GM13977 (cell line): Measurements from ENCODE around the gene FBXL17.

ENCODE experiments used
- DNase-seq: peaks from one replicate; pipeline ENCODE4 v3.0.0; 2012; ENCODE audit warnings: low spot score
- CTCF ChIP-seq: IDR thresholded peaks from 2 replicates; pipeline ENCODE4 v1.5.1; 2012; ENCODE audit warnings: mild to moderate bottlenecking, control low read depth; ENCODE audit not compliant: insufficient read depth; ENCODE audit errors: extremely low read depth, missing control alignments
- in situ Hi-C: fragments of 300-500 bp; cut with MboI; formaldehyde crosslinking; loops from one replicate; pipeline ENCODE4 v1.12.0; 2022; ENCODE audit warnings: low sequenced_read_pairs, low pct_unique_long_range_greater_than_20kb, mixed read lengths, inconsistent platforms; ENCODE audit not compliant: unreplicated experiment

The FBXL17 gene

DNA sequence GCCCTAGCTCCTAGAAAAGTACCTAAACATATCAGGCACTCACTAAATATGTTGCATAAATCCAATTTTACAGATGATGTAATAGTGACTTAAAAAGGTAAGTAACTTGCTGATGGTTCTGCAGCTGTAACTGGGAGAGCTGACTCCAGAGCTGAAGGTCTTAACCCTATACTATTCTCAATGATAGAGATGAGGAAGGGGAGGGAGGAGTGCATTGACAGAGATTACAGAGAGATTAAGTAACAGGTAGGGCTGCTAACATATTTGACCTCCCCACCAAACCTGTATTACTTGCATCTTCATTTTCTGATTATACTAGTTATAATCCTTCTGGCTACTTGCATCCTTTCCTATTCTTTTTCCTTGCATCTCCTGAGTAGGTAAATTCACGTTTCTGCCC, 455.8 kb downstream of the FBXL17 start:
- TF ChIP-seq CTCF: no peak
- DNase-seq: no peak
- in situ Hi-C loops: no loop called here

DNA sequence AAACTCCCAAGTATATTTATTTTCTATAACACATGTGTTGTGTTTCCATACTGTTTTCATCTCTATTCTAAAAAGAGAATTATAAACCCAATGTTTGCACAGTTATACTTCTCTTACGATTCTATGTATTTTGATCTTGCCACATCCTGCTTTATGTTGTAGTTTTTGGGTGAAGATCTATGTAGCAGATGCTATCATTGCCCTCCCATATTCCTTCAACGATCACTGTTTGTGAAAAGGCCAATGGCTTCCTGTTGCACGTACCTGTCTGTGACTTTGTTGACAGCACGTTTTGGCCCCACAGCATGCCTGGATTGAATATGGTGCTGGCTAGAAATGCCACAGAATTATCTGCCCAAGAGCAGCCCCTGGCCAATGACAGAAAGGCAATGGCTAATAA, 456.7 kb downstream of the FBXL17 start:
- in situ Hi-C loops: no loop called here
- no peak for DNase-seq
- no peak for TF ChIP-seq CTCF

DNA sequence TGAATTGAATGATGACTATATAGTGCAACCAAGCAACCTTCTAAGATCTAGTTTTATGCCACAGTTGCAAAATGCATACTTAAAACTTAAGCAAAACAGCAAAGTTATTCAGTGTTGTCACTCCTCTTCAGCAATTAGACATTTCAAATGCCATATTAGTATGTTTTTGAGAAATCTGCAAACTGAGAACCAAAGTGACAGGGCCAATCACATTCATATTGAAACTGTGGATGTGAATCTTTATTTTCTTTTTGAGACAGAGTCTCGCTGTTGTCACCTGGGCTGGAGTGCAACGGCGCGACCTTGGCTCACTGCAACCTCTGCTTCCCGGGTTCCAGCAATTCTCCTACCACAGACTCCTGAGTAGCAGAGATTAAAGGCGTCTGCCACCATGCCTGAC, 461.9 kb downstream of the FBXL17 start:
- DNase-seq: peak; percentile 4
- no peak for TF ChIP-seq CTCF

DNA sequence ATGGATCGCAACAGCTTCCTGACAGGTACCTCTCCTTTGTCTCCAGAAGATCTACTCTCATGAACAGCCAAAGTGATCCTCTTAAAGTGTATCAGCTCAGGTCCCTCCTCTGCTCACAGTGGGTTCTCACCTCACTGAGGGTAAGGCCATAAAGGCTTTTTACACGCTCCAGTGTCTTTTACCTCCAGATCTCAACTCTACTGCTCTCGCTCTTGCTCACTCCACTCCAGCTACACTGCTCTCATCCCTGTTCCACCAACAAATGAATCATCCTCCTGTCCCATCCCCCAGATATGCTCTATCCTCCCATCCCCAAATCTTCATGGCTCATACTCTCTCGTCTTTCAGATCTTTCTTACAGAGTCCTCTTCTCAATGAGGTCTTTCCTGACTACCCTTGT, 462.5 kb downstream of the FBXL17 start:
- in situ Hi-C loops: no loop called here
- DNase-seq: no peak
- no peak for TF ChIP-seq CTCF

More for the DNA sequence above, 461.9 kb downstream of the FBXL17 start:
- in situ Hi-C loops: no loop called here

GRCh38 chr5:107917983-107918382, 463.9 kb downstream of the FBXL17 start:
- no peak for DNase-seq
- TF ChIP-seq CTCF: no peak
- in situ Hi-C loops: no loop called here

DNA sequence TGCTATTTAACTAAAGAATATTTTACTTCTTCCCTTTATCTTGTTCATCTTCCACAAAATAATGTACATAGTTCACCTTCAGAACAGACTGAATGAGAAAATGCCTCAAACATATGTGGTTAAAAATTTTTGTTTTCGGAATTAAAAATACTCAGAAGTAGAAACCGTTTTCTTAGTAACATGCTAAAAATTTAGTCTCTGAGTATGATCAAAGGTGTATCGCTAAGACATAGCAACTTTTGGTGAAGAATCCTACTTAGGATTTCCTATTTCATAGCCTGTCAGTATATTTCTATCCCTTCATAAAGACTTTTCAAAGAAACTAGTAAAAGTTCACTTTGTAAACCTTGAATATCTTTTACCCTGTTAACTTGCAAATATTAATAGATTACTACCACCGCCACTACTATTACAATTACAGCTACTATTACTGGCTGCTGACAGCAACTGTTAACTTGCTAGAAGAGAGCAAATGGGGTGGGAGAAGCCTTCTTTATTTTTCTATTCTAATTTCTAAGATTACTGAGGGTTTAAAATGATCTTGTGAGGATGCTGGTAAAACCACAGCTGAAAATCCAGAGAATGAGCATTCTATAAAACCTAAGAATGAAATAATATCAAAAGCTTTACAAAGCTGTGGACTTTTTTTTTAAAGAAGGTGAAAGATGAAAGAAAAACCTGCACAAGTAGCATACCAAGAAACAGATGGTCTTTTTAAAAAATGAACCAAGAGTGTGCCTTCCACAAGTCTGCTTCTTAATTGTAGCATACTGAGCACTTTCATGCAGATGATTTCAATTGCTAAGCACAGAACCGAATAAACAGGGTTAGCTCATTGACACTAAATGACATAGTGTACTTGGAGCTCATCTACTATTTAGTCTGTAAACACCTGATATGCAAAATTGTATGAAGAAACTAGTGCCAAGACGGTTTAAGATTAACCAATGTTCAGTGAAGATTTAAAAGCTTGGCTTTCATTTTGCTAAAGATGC, 464.9 kb downstream of the FBXL17 start:
- no peak for DNase-seq
- in situ Hi-C loops: no loop called here
- no peak for TF ChIP-seq CTCF
